Measurements from ENCODE around the gene MMS19.
A peak's percentile ranks its signal among the peaks of the same experiment; 100 is the strongest.
"Not testable (repeated sequence)": the region's sequence is repeated elsewhere in the genome, so short reads cannot be mapped to it uniquely, and the experiment has no call there.

The MMS19 gene

GRCh38 chr10:97498841-97499560, 779 bp upstream of the MMS19 start, which contains the start of gene UBTD1:
Gene UBTD1 (plus strand): TSS chr10:97498924. CDS start chr10:97499204, 280 bp downstream.
- DNase-seq: peak; percentile 72

GRCh38 chr10:97497572-97498075, 598 bp downstream of the MMS19 start:
- peak; percentile 97 for DNase-seq

DNA sequence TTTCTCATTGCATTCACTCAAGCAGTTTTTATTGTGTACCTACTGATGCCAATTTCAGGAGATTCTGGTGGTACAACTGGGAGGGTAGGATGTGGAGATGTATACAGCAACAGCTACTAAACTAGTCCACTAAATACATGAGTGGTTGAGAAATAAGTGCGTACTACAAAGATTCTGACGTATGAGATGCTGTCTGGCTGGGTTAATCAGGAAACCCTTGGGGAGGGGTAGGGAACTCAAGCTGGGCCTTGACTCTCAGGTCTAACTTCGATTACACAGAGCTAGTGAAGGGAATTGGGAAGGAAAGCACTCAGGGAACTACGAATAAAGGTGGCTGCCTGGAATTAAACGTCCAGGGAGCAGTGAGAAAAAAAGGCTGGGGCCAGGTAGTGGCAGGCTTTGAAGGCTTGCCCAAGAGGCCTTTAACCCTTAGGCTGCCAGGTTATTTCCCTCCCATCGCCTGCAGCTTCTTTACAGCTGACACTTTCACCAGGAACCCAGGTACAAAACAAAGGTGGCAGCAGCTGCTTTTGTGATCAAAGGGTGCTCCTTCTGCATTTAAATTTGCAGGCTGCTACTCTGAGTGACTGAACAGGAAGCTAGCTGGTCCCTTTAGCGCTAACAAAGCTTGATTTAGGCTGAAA, 3.2 kb downstream of the MMS19 start:
- DNase-seq: no peak

DNA sequence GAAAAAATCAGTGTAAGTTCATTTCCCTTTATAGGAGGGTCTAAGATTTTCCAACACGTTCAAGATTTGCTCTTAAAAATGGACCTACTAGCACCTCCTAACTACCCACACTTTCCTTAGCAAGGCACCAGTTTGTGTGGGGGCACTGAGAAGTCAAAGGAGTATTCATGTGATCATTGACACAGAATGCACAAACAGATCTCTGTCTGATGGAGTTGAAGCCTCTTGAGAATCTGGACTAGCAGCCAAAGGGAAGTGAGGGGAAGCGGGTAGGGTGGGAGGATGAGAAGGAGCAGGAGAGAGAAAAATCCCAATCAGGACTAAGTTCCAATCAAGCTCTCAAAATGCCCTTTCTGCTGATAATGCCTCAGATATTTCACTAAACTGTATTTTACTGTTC, 4.1 kb downstream of the MMS19 start:
- DNase-seq: no peak

- no peak for DNase-seq
Measured at GRCh38 chr10:97490592-97490991, 7.6 kb downstream of the MMS19 start.

DNA sequence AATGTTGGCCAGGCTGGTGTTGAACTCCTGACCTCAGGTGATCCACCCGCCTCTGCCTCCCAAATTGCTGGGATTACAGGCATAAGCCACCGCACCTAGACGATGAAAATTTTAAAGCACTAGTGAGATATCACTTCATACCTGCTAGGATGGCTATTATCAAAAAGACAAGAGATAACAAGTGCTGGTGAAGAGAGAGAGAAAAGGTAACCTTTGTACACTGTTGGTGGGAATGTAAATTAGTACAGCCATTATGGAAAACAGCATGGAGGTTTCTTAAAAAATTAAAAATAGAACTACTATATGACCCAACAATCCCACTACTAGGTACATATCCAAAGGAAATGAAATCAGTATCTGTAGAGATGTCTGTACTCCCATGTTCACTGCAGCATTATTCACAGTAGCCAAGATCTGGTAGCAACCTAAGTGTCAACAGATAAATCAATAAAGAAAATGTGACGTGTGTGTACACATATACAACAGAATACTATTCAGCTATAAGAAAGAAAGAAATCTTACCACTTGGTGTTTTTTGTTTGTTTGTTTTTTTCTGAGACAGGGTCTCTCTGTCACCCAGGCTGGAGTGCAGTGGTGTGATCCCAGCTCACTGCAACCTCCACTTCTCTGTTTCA, 12.5 kb downstream of the MMS19 start:
- no peak for DNase-seq

- no peak for DNase-seq
Measured at GRCh38 chr10:97483921-97484320, 14.3 kb downstream of the MMS19 start.

DNA sequence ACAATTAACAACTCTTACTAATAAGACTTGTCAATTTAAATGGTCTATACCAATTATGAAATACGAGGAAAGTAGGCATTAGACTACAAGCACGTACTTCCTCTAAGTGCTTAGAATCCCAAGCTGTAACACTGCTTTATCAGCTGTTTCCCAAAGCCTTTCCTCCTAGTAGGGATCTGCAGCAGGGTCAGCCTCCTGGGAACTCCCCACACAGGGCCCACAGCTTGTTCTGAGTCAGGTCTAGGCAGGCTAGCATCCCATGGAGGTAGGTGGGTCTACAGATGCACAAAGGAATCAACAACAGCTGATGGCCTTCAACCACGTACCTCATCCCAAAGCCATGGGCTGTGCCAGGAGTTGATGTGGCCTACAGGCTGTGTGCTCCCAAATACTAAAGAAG, 14.7 kb downstream of the MMS19 start:
- no peak for DNase-seq

- no peak for DNase-seq
Measured at GRCh38 chr10:97482381-97482780, 15.8 kb downstream of the MMS19 start.

GRCh38 chr10:97481071-97481470, 17.2 kb downstream of the MMS19 start:
- no peak for DNase-seq

GRCh38 chr10:97479939-97480338, 18.3 kb downstream of the MMS19 start:
- DNase-seq: no peak

DNA sequence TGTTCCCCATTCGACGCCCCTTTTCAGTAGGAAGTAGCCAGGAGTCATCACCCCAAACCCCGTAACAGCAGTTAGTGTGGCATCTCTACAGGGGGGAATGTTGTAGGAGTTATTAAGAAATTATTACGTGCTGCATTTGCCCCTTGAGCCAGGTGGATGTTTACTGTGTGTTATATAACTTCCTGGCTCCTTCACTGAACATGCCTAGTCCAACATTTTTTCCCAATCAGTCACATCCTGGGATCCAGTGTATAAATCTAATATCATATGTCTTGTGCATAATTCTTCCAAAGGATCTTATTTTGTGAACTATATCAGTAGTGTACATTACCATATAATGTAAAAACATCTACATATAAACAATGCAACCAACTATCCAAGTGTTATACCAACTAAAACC, 18.8 kb downstream of the MMS19 start:
- not testable (repeated sequence) for DNase-seq

GRCh38 chr10:97475936-97476594, 22.2 kb downstream of the MMS19 start:
- no peak for DNase-seq

DNA sequence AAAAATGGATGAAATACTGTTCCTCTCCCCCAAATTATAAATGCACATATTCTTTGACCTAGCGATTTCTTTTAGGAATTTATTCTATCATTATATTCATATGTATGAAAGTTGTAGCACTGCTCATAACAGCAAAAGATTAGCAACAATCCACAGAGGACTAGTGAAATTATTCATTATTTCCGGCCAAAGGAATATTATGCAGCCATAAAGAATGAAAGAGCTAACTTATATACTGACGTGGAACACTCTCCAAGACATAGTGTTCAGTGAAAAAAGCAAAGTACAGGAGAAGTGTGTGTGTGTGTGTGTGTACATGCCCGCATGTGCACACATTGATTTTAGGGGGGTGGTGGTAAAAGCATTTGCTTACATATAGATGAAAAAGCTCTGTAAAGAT, 23.3 kb downstream of the MMS19 start:
- no peak for DNase-seq

DNA sequence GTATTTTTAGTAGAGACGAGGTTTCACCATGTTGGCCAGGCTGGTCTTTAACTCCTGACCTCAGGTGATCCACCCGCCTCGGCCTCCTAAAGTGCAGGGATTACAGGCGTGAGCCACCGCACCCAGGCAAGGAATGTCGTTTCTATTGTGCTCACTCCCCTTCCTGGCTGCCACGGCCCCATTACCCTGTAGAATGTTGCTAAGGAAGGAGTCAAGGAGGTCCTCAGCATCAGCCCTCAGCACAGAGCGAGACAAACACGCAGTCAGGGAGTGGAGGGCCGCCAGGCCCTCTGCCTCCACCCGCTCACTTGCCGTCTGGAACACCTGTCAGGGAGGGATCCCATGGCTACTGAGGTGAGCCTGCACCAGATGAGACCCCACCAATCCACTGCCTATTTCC, 29.4 kb downstream of the MMS19 start:
- not testable (repeated sequence) for DNase-seq

DNA sequence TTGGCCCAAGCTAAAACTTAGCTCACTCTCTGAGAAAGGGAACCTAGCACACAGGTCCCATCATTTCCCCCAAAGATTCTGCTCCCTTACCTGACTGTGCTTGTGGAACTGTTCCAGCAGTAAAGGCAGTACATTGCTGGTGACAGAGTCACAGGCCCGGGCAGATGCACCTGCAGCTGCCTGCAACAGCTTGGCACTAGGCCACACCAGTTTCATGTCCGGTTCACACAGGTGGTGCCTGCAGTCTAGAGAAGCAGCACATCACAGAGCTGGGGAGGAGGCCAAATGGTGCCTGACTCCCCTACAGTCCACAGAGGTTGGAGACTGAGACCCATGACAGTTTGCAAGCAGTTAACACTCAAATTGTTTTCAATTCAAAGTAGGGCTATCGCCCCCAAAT, 30.1 kb downstream of the MMS19 start:
- peak; percentile 96 for DNase-seq

- DNase-seq: peak; percentile 48
Measured at GRCh38 chr10:97466755-97467154, 31.5 kb downstream of the MMS19 start.

GRCh38 chr10:97465982-97466381, 32.2 kb downstream of the MMS19 start:
- DNase-seq: no peak

- DNase-seq: no peak
Measured at GRCh38 chr10:97464226-97464625, 34.0 kb downstream of the MMS19 start.

GRCh38 chr10:97463363-97464132, 34.7 kb downstream of the MMS19 start:
- peak; percentile 97 for DNase-seq

DNA sequence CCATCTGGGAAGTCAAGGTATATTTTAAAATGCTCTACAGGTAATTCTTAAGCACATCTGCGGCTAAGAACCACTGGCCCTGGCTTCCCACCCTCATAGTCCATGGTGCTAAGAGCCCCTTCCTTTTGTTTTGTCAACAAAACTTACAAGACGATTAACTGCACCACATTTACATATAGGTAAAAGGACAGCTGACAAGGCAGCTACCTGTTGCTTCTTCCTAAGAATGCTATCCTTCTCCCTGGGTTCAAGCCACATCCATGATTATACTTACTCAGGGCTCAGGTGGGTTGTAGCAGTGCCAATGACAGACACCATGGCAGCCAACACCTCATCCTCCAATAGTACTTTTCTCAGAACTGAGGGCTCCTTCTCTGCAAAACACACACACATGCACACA, 35.9 kb downstream of the MMS19 start:
- no peak for DNase-seq

GRCh38 chr10:97459933-97460332, 38.3 kb downstream of the MMS19 start:
- DNase-seq: no peak

GRCh38 chr10:97459111-97459510, 39.1 kb downstream of the MMS19 start:
- no peak for DNase-seq
